Stimulated activated CD8-positive, alpha-beta memory T cell treated with anti-CD3 and anti-CD28 coated beads, Interleukin-4, amount 100 ng/mL, for 4 hours (primary cell): ENCODE measurements around the gene TOP3B.

Experiments used
- DNase-seq, 2 donors: peaks; one replicate each; pipeline ENCODE4 v3.0.0-alpha.2; 2020; ENCODE audit warnings: low read depth in 2 of 2, low spot score in 1 of 2

Gene TOP3B, protein sequence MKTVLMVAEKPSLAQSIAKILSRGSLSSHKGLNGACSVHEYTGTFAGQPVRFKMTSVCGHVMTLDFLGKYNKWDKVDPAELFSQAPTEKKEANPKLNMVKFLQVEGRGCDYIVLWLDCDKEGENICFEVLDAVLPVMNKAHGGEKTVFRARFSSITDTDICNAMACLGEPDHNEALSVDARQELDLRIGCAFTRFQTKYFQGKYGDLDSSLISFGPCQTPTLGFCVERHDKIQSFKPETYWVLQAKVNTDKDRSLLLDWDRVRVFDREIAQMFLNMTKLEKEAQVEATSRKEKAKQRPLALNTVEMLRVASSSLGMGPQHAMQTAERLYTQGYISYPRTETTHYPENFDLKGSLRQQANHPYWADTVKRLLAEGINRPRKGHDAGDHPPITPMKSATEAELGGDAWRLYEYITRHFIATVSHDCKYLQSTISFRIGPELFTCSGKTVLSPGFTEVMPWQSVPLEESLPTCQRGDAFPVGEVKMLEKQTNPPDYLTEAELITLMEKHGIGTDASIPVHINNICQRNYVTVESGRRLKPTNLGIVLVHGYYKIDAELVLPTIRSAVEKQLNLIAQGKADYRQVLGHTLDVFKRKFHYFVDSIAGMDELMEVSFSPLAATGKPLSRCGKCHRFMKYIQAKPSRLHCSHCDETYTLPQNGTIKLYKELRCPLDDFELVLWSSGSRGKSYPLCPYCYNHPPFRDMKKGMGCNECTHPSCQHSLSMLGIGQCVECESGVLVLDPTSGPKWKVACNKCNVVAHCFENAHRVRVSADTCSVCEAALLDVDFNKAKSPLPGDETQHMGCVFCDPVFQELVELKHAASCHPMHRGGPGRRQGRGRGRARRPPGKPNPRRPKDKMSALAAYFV

DNA sequence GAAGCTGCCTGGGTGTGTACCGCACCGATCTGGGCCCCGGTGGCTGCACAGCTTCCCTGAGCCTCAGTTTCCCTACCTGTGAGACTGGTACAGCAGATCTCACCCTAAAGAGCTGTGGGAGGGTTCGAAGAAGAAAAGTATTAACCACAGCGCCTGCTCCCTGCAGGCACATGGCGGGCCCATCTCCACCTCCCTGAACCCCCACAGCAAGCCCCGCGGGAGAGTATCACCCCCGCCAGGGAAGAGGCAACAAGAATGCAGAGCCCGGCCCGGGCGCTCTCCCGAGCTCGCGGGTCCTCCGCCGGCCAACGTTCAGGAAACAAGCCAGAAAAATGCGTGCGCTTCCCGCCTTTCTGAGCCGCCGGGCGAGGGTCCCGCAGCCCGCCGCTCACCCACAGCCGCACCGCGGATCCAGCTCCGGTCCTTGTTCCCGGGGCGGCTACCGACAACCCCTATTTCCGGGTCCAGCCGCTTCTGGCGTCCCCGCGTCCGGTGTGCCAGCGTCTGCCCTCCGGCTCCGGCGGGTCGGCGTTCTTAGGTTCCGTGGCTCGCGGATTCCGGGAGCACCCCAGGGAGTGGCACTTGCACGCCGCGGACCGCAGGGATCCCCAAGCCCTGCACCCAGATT is at the start of gene TOP3B:
TOP3B (minus strand) TSS at position 450 of the 628 bp plus-strand sequence. CDS start 7,078 bp downstream, outside the sequence.
- peak; percentile 57 to 68 for DNase-seq

DNA sequence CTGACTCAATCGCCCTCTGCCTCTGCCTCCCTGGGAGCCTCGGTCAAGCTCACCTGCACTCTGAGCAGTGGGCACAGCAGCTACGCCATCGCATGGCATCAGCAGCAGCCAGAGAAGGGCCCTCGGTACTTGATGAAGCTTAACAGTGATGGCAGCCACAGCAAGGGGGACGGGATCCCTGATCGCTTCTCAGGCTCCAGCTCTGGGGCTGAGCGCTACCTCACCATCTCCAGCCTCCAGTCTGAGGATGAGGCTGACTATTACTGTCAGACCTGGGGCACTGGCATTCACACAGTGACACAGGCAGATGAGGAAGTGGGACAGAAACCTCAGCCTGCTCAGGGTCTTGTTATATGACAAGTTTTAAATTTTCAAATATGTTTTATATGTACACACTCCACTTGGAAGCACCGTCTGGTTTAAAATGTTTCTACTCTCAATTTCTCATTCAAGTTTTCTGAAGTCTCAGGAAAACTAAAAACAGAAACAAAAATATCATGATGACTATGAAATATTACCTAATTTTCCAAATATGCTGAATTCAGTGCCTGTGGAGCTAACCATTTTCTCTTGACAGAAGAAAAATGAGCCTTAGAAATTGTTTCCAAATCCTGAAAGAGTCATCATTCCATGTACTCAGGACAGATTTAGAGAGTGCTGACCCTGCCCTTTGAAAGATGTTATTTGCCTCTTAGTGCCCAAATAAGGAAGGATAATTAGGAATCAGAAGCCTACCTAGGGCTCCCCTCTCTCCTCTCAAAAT is 48.8 kb upstream of the TOP3B start:
- DNase-seq, result no peak

DNA sequence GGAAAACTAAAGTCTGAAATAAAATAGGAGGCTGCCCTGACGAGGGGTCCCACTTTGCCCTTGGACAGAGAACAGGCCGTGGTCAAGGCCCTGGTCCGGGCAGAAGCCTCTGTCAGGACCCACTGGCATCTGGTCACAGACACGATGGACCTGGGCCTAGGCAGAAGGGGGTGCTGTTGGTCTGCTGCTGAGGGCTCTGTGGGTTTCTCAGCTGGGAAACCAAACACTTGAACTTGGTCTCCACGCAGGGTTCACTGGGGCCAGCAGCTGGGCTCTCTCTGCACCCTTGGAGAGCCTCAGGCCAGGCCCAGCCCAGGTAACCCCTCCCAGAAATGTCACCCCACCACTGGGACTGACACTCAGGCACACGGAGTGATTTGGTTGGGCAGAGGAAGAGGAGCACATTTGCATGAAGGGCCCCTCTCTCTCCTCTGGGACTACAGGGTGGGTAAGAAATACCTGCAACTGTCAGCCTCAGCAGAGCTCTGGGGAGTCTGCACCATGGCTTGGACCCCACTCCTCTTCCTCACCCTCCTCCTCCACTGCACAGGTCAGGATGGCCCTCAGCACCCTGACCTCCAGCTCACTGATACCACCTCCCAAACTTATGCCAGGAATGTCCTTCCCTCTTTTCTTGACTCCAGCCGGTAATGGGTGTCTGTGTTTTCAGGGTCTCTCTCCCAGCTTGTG is 48.1 kb upstream of the TOP3B start:
- no peak for DNase-seq

DNA sequence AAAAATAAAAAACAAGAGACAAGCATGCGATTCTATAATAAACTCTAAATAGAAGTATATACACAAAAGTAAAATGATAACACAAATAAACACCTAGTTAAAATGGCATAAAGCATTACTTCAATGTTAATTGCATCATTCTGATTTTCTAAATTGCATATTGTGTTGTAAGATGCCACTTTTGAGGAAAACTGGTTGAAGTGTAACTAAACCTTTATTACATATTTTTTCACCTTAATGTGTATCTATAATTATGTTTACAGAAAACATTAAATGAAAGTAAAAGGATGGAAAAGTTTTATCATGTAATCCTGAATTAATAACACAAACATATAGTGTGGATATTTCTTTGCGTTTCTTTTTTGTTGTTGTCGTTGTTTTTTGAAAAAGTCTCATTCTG is 45.4 kb upstream of the TOP3B start:
- DNase-seq, result no peak

DNA sequence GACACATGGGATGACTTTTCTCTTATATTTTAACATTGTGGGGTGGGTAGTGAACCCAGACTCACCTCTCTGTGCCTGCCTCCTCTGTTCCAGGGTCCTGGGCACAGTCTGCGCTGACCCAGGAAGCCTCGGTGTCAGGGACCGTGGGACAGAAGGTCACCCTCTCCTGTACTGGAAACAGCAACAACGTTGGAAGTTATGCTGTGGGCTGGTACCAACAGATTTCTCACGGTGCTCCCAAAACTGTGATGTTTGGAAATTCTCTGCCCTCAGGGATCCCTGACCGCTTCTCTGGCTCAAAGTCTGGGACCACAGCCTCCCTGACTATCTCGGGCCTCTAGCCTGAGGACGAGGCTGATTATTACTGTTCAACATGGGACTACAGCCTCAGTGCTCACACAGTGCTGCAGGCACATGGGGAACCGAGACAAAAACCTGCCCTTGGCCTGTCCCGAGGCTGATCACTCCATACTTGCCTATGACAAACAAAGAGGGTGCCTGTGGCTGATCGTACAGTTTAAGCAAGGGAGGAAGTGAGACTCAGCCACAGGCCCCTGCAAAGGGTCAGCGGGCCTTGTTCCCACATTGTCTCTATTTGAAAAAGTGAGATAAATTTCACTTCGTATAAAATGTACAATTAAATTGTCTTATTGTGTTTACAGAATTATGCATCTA is 43.7 kb upstream of the TOP3B start:
- no peak for DNase-seq

DNA sequence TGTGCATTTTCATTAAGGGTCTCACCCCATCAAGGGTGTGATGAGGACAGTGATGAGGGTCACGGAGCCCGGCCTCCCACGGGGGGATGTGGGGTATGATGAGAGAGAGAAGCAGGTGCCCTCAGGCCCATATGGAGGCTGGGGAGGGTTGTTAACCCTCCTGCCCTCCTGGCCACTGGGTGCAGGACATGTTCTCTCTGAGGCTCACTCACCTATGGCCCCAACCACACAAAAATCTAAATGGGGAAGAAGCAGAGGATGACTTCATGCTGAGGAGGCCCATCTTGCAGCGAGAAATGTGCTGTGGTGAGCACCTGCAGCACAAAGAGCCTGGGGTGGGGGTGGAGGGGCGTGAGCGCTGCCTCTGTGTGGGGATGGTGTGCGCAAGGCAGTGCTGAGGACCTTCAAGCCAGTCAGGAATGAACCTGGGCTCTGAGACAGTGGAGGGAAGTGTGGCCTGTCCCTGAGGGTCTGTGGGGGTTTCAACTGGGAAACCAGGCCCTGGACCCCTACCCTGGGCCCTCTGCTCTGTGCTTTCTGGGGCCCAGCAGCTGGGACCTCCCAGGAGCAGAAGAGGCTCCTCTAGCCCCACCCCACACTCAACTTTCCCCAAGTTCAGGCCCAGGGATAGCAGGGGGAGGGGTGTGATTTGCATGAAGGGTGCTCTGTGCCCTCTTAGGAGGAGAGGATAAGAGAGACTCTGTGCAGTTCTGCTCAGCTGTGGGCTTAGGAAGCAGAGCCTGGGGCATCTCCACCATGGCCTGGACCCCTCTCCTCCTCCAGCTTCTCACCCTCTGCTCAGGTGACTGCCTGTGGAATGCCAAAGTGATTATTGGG is 43.0 kb upstream of the TOP3B start:
- no peak for DNase-seq

DNA sequence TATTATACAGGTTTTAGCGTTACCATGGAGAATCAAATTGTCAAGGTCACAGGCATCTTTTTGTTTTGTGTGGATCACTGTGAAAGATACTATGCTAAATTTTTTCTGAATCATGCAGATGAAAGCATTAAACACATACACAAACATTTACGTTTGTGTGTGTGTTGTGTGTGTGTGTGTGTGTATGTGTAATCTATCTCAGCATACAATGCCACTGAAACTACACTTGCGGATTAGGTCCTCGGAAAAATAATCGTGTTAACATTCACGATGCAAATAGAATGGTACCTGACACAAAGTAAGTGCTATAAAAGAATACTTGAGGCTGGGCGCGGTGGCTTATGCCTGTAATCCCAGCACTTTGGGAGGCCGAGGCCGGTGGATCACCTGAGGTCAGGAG is 41.9 kb upstream of the TOP3B start:
- no peak for DNase-seq

DNA sequence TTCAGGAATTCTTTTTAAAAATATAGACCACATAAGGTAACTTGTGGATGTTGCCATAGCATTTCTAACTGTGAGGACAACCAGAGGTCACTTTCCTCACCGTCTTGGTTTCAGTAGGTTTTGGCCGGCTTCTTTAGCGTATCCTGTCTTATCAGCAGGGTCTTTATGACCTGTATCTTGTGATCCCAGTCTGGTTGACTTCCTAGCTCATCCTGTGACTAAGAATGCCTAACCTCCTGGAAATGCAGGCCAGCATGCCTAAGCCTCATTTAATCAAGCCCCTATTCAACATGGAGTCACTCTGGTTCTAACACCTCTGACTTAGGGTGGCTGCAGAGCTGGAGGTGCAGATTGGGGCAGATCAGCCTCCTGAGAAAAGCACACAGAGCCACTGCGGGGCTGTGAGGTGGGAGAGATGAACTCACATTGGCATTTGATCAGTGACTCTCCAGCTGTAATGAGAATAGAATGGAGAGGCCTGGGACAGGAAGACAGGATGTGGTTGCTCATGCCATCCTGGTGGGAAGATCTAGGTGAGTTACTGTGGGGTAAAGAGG is 41.1 kb upstream of the TOP3B start:
- DNase-seq, result no peak

DNA sequence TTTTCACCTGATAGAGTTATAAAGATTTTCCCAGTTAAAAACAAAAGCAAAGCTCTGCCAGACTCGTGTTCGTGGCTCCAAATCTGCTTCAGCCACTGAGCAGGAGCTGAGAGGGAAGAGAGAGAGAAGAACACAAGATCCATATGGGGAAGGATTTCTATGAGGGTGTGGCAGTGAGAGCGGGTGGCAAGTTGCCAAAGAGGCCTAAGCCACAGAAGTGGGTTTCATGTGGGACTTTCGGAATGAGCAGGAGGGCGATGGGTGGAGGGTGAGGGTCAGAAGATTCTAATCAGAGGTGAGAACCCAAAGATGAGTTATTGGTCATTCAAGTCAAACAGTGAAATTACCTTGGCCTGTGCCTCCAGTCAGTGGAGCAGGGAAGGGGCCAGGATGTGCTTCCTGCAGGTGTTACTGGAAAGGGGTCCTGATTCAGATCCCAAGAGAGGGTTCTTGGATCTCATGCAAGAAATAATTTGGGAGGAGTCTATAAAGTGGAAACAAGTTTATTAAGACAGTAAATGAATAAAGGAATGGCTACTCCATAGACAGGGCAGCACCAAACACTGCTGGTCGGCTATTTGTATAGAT is 40.5 kb upstream of the TOP3B start:
- DNase-seq, result no peak

DNA sequence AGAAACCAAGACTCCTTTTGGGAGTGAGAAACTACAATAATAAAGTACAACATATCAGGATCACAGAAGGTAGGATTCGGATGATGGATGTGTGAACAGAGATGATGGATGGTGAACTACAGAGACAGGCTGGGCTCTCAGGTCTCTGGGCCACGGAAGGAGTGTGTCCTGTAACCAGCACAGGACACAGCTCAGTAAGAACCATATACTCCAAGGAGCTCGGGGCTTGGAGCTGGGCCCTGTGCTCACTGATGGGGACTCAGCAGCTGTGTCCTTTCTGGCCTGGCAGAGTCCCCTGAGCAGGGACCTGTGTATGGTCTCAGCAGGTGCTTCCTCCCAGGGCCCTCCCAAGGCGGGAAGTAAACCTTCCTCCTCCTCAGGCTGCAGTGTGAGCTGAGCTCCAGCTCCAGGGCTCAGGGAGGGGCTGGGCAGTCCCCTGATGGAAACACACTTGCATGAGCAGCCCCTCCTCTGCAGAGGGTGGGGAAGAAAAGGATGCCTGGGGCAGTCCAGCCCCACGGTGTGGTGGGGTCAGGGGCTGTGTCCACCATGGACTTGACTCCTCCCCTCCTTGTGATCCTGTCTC is 39.8 kb upstream of the TOP3B start:
- no peak for DNase-seq

DNA sequence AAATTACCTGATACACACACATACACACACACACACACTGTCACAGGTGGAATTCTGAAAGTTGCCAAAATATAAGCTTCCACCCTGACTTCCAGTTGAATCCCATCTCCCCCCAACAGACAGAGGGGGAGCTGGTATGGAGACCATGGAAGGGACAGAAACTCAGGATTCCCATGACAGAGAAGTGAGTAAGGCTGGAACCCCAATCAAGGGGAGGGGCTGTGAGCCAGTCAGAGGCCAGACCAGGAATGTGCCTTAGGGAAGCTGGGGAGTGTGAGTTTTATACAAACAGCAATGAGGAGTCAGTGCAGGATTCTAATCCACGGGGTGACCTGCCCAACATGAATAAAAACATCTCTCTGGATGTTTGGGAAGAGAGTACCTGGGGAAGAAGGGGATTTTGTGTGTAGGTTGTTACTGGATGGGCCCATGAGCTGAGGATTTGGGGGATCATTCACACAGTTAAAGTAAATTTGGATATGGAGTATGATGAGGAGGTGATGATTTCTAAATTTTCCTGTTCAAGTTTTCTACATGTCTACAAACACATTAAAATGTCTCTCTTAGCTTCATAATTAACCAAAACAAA is 38.7 kb upstream of the TOP3B start:
- no peak for DNase-seq

DNA sequence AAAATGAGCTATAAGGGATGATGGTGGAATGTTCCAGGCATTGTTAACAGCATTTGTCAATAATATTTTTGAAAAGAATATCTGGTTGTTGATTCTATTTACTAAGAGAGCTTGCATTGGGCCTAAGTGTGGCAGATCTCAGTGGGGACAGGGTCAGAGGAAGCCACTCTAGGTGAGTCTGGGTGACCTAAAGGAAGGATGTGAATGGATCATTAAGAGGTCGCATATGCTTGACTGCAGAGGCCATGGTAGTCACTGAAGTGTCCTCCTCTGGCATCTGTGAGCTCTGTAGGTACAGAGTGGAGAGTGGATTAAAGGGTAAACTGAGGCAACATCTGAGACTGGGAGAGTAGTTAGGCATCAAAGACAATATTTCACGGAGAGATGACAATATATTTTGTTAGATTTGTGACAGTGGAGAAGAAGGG is 37.9 kb upstream of the TOP3B start:
- no peak for DNase-seq

DNA sequence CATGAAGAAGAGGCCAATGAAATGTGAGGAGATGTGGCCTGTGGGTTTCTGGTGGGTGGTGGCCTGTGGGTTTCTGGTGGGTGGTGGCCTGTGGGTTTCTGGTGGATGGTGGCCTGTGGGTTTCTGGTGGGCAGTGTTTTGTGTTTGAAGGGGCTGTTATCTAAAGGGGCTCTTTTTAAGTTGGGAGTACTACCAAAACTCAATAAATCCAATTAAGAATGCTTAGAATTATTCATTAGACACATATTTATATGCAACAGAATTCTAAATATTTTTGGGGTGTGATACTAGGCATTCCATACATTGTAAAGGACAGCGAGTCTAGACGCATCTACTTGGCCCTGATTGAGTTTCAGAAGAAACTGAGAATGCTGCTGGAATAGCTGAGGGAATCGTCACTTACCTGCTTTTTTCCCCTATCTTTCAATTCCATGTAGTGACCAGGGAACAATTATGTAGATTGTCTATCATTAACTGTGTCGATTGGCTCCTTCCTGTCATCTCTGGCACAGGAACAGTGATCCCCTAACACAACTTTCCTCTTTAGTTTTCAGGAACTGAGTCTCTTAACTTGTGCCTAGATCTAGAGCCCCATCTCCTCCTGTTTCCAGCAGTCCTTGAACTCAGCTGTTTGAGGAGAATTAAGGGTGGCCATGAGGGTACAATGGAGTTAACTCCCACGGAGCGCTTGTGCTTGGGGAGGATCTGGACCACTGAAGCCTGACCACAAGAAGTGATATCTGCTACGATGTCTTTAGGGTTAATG is 37.3 kb upstream of the TOP3B start:
- DNase-seq, result no peak

DNA sequence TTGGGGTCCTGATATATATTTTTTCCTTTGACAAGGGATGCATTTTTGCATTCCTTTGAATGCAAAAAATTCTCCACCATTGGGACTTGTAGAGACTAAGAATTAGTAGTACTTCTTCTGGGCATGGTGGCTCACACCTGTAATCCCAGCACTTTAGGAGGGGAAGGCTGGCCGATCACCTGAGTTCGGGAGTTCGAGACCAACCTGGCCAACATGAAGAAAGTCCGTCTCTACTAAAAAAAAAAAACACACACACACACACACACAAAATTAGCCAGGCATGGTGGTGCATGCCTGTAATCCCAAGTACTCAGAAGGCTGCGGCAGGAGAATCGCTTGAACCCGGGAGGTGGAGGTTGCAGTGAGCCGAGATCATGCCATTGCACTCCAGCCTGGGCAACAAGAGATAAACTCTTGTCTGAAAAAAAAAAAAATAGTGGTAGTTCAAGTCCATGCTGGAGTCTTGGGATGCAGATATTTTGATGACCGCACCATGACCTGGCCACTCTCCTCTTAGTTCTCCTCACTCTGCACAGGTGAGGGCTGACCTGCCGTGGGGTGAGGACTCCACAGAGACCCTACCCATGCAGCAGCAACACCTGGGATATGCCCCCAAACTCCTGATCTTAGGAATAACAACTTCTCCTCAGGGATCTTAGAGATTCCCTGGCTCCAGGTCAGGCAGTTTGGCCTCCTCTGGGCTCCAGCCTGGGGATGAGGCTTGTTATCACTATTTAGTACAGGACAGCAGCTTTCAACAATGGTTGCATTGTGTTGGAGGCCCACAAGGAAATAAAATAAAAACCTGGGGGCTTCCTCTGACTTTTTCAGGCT is 36.5 kb upstream of the TOP3B start:
- no peak for DNase-seq

DNA sequence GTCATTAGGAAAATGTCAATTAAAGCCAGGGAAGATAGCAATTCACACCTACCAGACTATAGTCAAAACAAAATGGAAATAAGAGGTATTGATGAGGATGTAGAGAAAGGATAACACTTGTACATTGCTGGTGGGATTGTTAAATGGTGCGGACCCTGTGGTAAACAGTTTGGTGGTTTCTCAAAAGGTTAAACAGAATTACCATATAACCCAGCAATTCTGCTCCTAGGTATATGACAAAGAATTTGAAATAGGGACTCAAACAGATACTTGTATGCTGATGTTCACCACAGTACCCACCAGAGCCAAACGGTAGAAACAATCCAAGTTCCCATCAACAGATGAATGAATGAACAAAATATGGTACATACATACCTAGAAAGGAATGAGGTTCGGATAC is 33.0 kb upstream of the TOP3B start:
- DNase-seq, result no peak

DNA sequence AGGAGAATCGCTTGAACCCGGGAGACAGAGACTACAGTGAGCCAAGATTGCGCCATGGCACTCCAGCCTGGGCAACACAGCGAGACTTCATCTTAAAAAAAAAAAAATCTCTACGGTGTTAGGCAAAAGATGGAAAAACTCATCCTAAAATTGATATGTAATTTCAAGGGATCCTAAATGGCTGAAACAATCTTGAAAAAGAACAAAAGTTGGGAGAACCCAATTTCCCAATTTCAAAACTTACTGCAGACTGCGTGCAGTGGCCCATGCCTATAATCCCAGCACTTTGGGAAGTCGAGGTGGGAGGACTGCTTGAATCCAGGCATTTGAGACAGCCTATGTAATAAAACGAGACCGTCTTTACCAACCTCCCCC is 31.7 kb upstream of the TOP3B start:
- DNase-seq, result no peak
